Coronary artery (tissue), 2 donors: Measurements from ENCODE around the gene ANKS3.
A peak's percentile ranks its signal among the peaks of the same experiment; 100 is the strongest.
"Not testable (repeated sequence)": the region's sequence is repeated elsewhere in the genome, so short reads cannot be mapped to it uniquely, and the experiment has no call there.

Source experiments
- DNase-seq: peaks from one replicate; pipeline ENCODE4 v3.0.0-alpha.2; 2017; ENCODE audit warnings: low spot score
- H3K27ac ChIP-seq, 2 donors: fragments of 200-600 bp; sonication (generic); one replicate each; pipeline ENCODE4 v1.5.1; 2016 to 2019
- H3K4me3 ChIP-seq: fragments of 200-600 bp; sonication (generic); 2 replicates; pipeline ENCODE4 v1.5.1; 2016; ENCODE audit warnings: mild to moderate bottlenecking, moderate library complexity
- CTCF ChIP-seq: fragments of 200-600 bp; sonication (generic); IDR thresholded peaks from one replicate; pipeline ENCODE4 v1.5.1; 2019; ENCODE audit warnings: antibody characterized with exemption

The ANKS3 gene

GRCh38 chr16:4652561-4652960 lies 81.5 kb downstream of the ANKS3 start:
- Histone ChIP-seq H3K4me3 (no peak overlapping the region), H3K27ac (no peak overlapping the region)
- no peak for TF ChIP-seq CTCF
- no peak for DNase-seq

GRCh38 chr16:4651827-4652226 lies 82.2 kb downstream of the ANKS3 start:
- no peak for DNase-seq
- no peak for TF ChIP-seq CTCF
- H3K4me3 ChIP-seq: no peak overlapping the region
- no peak overlapping the region for H3K27ac ChIP-seq

GRCh38 chr16:4650443-4651074 lies 83.5 kb downstream of the ANKS3 start:
- DNase-seq: peak; percentile 72
- peak; percentile 39 for TF ChIP-seq CTCF
- not testable (repeated sequence) for H3K4me3 ChIP-seq, H3K27ac ChIP-seq

GRCh38 chr16:4649744-4650442 lies 84.2 kb downstream of the ANKS3 start:
- no peak overlapping the region for H3K27ac ChIP-seq
- peak; percentile 68 for DNase-seq
- no peak overlapping the region for H3K4me3 ChIP-seq
- no peak for TF ChIP-seq CTCF

GRCh38 chr16:4648917-4649316 lies 85.2 kb downstream of the ANKS3 start:
- H3K27ac ChIP-seq: no peak overlapping the region
- DNase-seq: no peak

GRCh38 chr16:4647644-4647980 lies 86.5 kb downstream of the ANKS3 start:
- Histone ChIP-seq H3K4me3 (no peak overlapping the region), H3K27ac (no peak overlapping the region)
- TF ChIP-seq CTCF: no peak
- DNase-seq: no peak

More at GRCh38 chr16:4648917-4649316, 85.2 kb downstream of the ANKS3 start:
- H3K4me3 ChIP-seq: no peak overlapping the region
- no peak for TF ChIP-seq CTCF
